Small intestine (tissue), 7 donors: ENCODE results near the gene MXRA8. TPM values are rescaled to one million over a fixed set of nuclear protein-coding genes. Genes with fewer than 3 reads are reported as not detected.
"Not testable (repeated sequence)": the region's sequence is repeated elsewhere in the genome, so short reads cannot be mapped to it uniquely, and the experiment has no call there.

Experiments
- DNase-seq, 2 donors: peaks; one replicate each; pipeline versions ENCODE4 v3.0.0 to v3.0.0-alpha.2; 2013
- FAIRE-seq: peaks from 2 replicates; lab custom pipeline; 2012; peaks lifted over from hg19 to GRCh38; lab: Jason Lieb, UNC
- H3K27ac ChIP-seq, 3 donors: one replicate each; pipeline ENCODE4 v1.5.1; 2013; ENCODE audit warnings: low read length in 2 of 3, mild to moderate bottlenecking in 2 of 3, control low read depth in 1 of 3, inconsistent platforms in 1 of 3, low read depth in 1 of 3, moderate library complexity in 1 of 3
- H3K27me3 ChIP-seq, 3 donors: one replicate each; pipeline ENCODE4 v1.6.1; 2013; ENCODE audit warnings: low read length in 3 of 3, inconsistent platforms in 1 of 3; ENCODE audit not compliant: control insufficient read depth in 3 of 3, insufficient read depth in 3 of 3
- H3K36me3 ChIP-seq, 3 donors: one replicate each; pipeline ENCODE4 v1.6.1; 2013; ENCODE audit warnings: low read length in 3 of 3, inconsistent platforms in 1 of 3, low read depth in 1 of 3, mild to moderate bottlenecking in 1 of 3, moderate library complexity in 1 of 3; ENCODE audit not compliant: control insufficient read depth in 3 of 3, insufficient read depth in 2 of 3
- H3K4me1 ChIP-seq, 3 donors: one replicate each; pipeline ENCODE4 v1.6.1; 2013; ENCODE audit warnings: low read length in 2 of 3, inconsistent platforms in 1 of 3, low read depth in 1 of 3, mild to moderate bottlenecking in 1 of 3, moderate library complexity in 1 of 3; ENCODE audit not compliant: control insufficient read depth in 3 of 3, insufficient read depth in 2 of 3
- H3K4me3 ChIP-seq, 3 donors: one replicate each; pipeline ENCODE4 v1.5.1; 2013; ENCODE audit warnings: low read length in 3 of 3, control low read depth in 1 of 3, inconsistent platforms in 1 of 3, low read depth in 1 of 3, mild to moderate bottlenecking in 1 of 3, moderate library complexity in 1 of 3
- H3K9me3 ChIP-seq, 2 donors: one replicate each; pipeline ENCODE4 v1.6.1; 2013; ENCODE audit warnings: low read depth in 1 of 2, low read length in 1 of 2; ENCODE audit not compliant: control insufficient read depth in 2 of 2, insufficient read depth in 1 of 2
- WGBS, 3 donors: extraction: QIAGEN DNeasy Blood & Tissue Kit; methylation state at CpG; one replicate each; pipeline ENCODE4 v1.1.7; 2013; 5-methylcytosine and 5-hydroxymethylcytosine counted together
- polyA plus RNA-seq, 4 donors: library from polyadenylated mRNA; stranded (reverse) in 3 of 4; unstranded in 1 of 4; fragments of 200-250 nt in 3 of 4; fragments of 120-200 nt in 1 of 4; gene quantifications; one replicate each; pipeline versions ENCODE4 v1.2.1 to v1.2.3, GENCODE V29; 2013
- donor health status: healthy with polysubstance abuse.
- donor health status: control.
- donor health status: control.
- donor health status: Bipolar disorder and iron deficiency.
- donor health status: healthy.

Gene MXRA8
- polyA plus RNA-seq, 4 donors, result 2.7 to 538 (median 14.7) TPM

- DNase-seq (no peak), FAIRE-seq (no peak)
- Histone ChIP-seq H3K9me3 (no peaks in the 10 kb centered on the region), H3K36me3 (peaks cover 10 to 84% (median 14%) of the 10 kb centered on the region in 3 donors), H3K27me3 (no peaks in the 10 kb centered on the region), H3K4me1 (peaks cover 0 to 6% (median 6%) of the 10 kb centered on the region in 3 donors), H3K4me3 (no peak overlapping the region), H3K27ac (no peak overlapping the region)
- 89 to 91% (median 90%) methylated on average over 36 of the region's 36 CpGs for WGBS, 3 donors
Measured at GRCh38 chr1:1318777-1319645, 39.3 kb downstream of the MXRA8 start.

- Histone ChIP-seq H3K4me1 (peaks cover 0 to 5% (median 1%) of the 10 kb centered on the region in 3 donors), H3K9me3 (no peaks in the 10 kb centered on the region), H3K4me3 (no peak overlapping the region), H3K27me3 (no peaks in the 10 kb centered on the region), H3K27ac (no peak overlapping the region), H3K36me3 (peaks cover 10 to 89% (median 18%) of the 10 kb centered on the region in 3 donors)
- FAIRE-seq, result no peak
- DNase-seq, result peak in 1 of 2 donors; percentile 65
- WGBS, 3 donors, result 56 to 70% (median 69%) methylated on average over 9 of the region's 9 CpGs
Measured at GRCh38 chr1:1318131-1318652, 40.2 kb downstream of the MXRA8 start.

GRCh38 chr1:1317420-1317819 is 40.9 kb downstream of the MXRA8 start:
- no peak for DNase-seq
- H3K27me3 ChIP-seq, result no peaks in the 10 kb centered on the region
- no peak for FAIRE-seq
- H3K4me3 ChIP-seq, result no peak overlapping the region
- H3K4me1 ChIP-seq, result no peaks in the 10 kb centered on the region
- 86 to 94% (median 89%) methylated on average over 6 of the region's 6 CpGs for WGBS, 3 donors
- peaks cover 14 to 91% (median 25%) of the 10 kb centered on the region in 3 donors for H3K36me3 ChIP-seq
- no peaks in the 10 kb centered on the region for H3K9me3 ChIP-seq
- no peak overlapping the region for H3K27ac ChIP-seq

- 84 to 90% (median 87%) methylated on average over 8 of the region's 8 CpGs for WGBS, 3 donors
- H3K27me3 ChIP-seq, DNase-seq, FAIRE-seq, H3K27ac ChIP-seq, H3K9me3 ChIP-seq, H3K4me1 ChIP-seq, H3K4me3 ChIP-seq: not testable (repeated sequence)
- H3K36me3 ChIP-seq, result peaks cover 19 to 93% (median 25%) of the 10 kb centered on the region in 3 donors
Measured at GRCh38 chr1:1316199-1316598, 42.2 kb downstream of the MXRA8 start.

GRCh38 chr1:1315435-1315954 is 42.9 kb downstream of the MXRA8 start:
- FAIRE-seq, result no peak
- Histone ChIP-seq H3K4me3 (no peak overlapping the region), H3K36me3 (peaks cover 19 to 93% (median 25%) of the 10 kb centered on the region in 3 donors), H3K27ac (no peak overlapping the region), H3K4me1 (no peaks in the 10 kb centered on the region), H3K9me3 (no peaks in the 10 kb centered on the region), H3K27me3 (no peaks in the 10 kb centered on the region)
- DNase-seq, result no peak
- WGBS, 3 donors, result 74 to 87% (median 86%) methylated on average over 13 to 25 of the region's 26 CpGs

- peaks cover 19 to 93% (median 25%) of the 10 kb centered on the region in 3 donors for H3K36me3 ChIP-seq
- H3K4me3 ChIP-seq, result no peak overlapping the region
- no peak for DNase-seq
- FAIRE-seq, result no peak
- H3K4me1 ChIP-seq, result peaks cover 0 to 5% (median 0%) of the 10 kb centered on the region in 3 donors
- H3K27me3 ChIP-seq, result no peaks in the 10 kb centered on the region
- 87 to 92% (median 91%) methylated on average over 23 of the region's 23 CpGs for WGBS, 3 donors
- no peak overlapping the region for H3K27ac ChIP-seq
- no peaks in the 10 kb centered on the region for H3K9me3 ChIP-seq
Measured at GRCh38 chr1:1314678-1315335, 43.5 kb downstream of the MXRA8 start.

- no peak for FAIRE-seq
- 94% methylated on average over 15 of the region's 15 CpGs for WGBS, 3 donors
- DNase-seq, result no peak
- Histone ChIP-seq H3K4me1 (peaks cover 0 to 10% (median 0%) of the 10 kb centered on the region in 3 donors), H3K9me3 (no peaks in the 10 kb centered on the region), H3K27me3 (no peaks in the 10 kb centered on the region), H3K36me3 (peaks cover 19 to 93% (median 21%) of the 10 kb centered on the region in 3 donors), H3K4me3 (no peak overlapping the region), H3K27ac (no peak overlapping the region)
Measured at GRCh38 chr1:1314237-1314586, 44.1 kb downstream of the MXRA8 start.
